LHCN-M2 (cell line): ENCODE data around the gene TGOLN2. TPM values are rescaled to one million over a fixed set of nuclear protein-coding genes. Genes with fewer than 3 reads are reported as not detected.

Source experiments
- total RNA-seq: library from RNA; depleted of rRNA; stranded (reverse); fragments of >200 nt; gene quantifications from 2 replicates; pipeline ENCODE4 v1.2.3, GENCODE V29; 2014; rRNA removed

Gene TGOLN2
- total RNA-seq, 1 experiment from 2014 or later, result 115 TPM

Other genes starting within 250 kb of the TGOLN2 start
- 0.46 and 1.1 TPM in 2 replicates for gene TCF7L1, start 194.6 kb downstream of the TGOLN2 start, total RNA-seq
- gene RETSAT, start 26.5 kb upstream of the TGOLN2 start, total RNA-seq, result 52.3 and 61.3 TPM in 2 replicates
- gene ELMOD3, start 26.8 kb upstream of the TGOLN2 start, total RNA-seq, result 20.4 and 22.6 TPM in 2 replicates
- 156 and 172 TPM in 2 replicates for gene CAPG, start 82.4 kb upstream of the TGOLN2 start, total RNA-seq
- gene SH2D6, start 90.7 kb upstream of the TGOLN2 start, total RNA-seq, result 5.9 and 8.0 TPM in 2 replicates
- gene MAT2A, start 211.2 kb upstream of the TGOLN2 start, total RNA-seq, result 420 and 517 TPM in 2 replicates
- 115 and 134 TPM in 2 replicates for gene GGCX, start 233.5 kb upstream of the TGOLN2 start, total RNA-seq
- 21.2 and 27.1 TPM in 2 replicates for gene VAMP8, start 249.6 kb upstream of the TGOLN2 start, total RNA-seq